ENCODE measurements around the gene DYSF.

DYSF gene

DNA sequence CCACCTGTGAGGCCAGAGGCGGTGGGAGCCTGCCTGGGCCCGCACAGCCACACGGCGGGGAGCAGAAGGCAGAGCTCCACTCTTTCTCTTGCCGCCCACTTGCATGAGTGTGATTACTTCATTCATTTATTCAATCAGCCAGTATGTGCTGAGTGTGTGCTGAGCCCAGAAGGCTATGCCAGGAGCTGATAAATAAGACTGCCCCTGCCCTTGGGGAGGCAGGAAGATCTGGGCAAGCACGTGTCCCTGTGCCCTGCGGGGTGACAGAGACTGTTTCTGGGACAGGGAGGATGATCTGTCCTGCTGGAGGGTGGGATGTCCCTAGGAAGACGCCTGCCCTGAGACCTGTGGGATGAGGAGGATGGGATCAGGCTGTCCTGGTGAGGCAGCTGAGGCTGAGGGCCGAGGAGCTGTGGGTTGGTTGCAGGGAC, 250.8 kb downstream of the DYSF start:
- no peak overlapping the region for H3K27ac ChIP-seq
- TF ChIP-seq, protein P1, sequence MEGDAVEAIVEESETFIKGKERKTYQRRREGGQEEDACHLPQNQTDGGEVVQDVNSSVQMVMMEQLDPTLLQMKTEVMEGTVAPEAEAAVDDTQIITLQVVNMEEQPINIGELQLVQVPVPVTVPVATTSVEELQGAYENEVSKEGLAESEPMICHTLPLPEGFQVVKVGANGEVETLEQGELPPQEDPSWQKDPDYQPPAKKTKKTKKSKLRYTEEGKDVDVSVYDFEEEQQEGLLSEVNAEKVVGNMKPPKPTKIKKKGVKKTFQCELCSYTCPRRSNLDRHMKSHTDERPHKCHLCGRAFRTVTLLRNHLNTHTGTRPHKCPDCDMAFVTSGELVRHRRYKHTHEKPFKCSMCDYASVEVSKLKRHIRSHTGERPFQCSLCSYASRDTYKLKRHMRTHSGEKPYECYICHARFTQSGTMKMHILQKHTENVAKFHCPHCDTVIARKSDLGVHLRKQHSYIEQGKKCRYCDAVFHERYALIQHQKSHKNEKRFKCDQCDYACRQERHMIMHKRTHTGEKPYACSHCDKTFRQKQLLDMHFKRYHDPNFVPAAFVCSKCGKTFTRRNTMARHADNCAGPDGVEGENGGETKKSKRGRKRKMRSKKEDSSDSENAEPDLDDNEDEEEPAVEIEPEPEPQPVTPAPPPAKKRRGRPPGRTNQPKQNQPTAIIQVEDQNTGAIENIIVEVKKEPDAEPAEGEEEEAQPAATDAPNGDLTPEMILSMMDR (conservative IDR thresholded peaks at IDR 0.05), result no peak
- no peak for TF ChIP-seq ZFX (IDR thresholded peaks at IDR 0.05)

DNA sequence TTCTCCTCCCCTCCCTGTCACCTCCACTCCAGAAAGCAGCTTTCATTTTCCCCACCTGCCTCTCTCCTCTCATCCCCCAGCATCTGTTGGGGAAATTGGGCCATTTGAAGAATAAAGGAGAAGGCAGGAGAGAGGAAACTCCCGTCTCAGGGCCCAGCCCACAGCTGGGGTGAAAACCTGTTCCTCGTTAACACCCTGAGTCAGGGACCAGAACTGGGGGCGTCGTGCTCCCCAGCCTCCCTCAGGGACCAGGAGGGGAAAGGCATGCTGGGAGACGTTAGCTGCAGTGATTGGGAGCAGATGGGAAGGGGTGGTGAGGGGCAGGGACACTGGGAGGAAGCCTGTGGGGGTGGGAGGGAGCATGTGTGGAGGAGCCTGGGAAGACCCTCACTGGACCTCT, 251.3 kb downstream of the DYSF start:
- TF ChIP-seq ZFX (IDR thresholded peaks at IDR 0.05), result no peak
- TF ChIP-seq, protein P1 (conservative IDR thresholded peaks at IDR 0.05), result no peak
- H3K27ac ChIP-seq, result no peak overlapping the region

DNA sequence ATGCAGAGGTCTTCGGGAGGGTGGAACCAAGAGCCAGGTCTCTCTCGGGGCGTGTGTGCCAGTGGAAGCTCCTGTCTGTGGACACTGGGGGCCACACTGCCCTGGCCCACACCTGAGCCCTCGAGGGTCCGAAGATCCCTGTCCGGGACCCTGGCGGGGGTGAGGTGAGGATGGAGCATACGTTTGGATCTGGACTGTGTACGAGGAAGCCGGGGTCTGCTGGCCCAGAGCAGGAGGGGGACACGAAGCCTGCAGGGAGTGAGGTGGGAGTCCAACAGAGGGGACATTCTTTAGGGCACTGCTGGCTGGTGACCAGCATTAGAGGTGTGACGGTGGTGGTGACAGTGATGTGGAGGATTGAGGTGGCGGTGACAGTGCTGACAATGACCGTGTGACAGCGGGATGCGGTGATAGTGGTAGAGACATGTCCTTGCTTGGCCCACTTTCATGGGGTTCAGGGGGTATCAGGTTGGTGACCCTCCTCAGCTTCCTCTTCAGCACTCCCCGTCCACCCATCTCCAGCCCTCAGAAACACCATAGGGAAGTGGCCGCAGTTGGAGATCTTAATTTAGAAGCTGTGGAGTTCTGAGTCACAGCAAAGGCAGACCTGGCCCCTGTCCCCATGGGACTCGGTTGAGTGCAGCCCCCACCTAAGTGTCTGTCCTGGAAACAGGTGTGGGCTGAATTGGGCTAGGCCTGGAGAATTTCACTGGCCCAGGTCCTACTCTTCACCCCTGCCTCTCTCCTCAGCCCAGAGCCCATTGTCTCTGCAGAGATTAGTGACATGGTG, 252.0 kb downstream of the DYSF start:
- H3K27ac ChIP-seq, result no peak overlapping the region
- no peak for TF ChIP-seq ZFX (IDR thresholded peaks at IDR 0.05)
- TF ChIP-seq, protein P1 (conservative IDR thresholded peaks at IDR 0.05), result no peak

DNA sequence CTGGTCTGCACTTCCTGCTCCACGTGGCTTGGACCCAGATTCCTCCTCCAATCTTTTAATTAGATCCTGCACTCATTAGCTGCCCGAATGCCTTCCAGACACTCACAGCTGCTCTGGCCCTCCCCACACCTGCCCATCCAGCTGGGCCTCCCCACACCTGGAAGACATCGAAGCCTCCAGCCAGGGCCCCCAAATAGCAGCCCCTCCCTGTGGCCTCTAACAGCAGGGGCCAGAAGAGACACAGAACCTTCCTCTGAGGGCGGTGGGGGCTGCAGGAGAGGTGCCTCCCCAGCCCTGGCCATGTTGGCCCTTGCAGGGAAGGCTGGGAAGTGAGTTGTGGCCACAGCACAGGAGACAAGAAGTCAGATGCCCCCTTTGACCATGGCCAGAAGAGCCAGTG, 252.8 kb downstream of the DYSF start:
- TF ChIP-seq, protein P1 (conservative IDR thresholded peaks at IDR 0.05), result no peak
- no peak for TF ChIP-seq ZFX (IDR thresholded peaks at IDR 0.05)

DNA sequence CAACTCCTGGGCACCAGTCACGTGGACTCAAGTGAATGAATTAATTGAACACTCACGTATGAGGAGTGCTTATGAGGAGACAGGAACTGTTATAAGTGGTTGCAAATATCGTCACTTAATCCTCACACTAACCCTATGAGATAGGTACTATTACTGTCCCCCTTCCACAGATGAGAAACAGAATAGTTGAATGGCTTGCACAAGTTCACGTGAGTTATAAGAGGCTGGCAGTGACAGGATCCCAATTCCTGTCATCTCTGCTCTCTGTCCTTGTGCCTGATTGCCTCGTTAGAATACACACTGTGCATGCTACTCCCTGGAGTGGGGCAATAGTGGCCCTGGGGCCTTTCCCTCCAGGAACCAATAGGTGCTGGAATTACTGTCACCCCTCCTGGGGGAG, 253.5 kb downstream of the DYSF start:
- no peak overlapping the region for H3K27ac ChIP-seq
- no peak for TF ChIP-seq ZFX (IDR thresholded peaks at IDR 0.05)
- TF ChIP-seq, protein P1 (conservative IDR thresholded peaks at IDR 0.05), result no peak

More for the DNA sequence above, 252.8 kb downstream of the DYSF start:
- H3K27ac ChIP-seq, result no peak overlapping the region

DNA sequence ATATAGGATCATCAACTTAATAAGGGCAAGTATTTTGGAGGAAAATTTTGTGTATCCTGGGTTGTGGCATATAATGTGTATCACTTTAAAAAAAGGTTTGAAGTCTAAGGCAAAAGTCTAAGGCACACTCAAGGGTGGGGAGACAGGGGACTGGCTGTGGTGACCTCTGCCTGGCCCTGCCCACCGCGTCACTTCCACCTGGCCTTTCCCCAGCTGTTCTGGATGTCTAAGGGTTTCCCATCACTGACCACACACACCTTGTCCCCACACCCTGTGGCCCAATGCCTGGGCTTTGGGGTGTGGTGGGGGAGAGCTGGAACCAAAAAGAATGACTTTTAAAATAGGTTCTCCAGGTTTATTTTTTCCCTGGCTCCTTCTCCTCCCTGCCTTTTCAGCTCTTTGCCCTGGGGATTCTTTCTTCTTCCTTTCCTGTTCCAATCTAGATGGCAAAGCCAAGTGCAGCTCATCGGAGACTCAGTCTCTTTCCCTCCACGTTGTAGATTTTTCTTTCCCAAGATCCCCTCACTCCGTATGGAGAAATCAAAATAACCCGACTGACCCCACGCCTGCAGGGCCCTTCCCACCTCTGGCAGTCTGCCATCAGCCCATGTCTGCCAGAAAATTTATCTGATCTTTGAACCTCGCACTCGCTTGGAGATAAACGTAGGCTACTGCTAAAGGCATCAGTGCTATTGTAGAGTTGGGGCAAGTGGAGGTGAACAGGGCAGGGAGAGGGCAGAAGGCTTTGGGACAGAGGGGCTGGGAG, 257.2 kb downstream of the DYSF start:
- no peak for TF ChIP-seq ZFX (IDR thresholded peaks at IDR 0.05)
- TF ChIP-seq, protein P1 (conservative IDR thresholded peaks at IDR 0.05), result no peak
- H3K27ac ChIP-seq, result no peak overlapping the region

Data from C4-2B (cell line).